HG03103 (cell line): ENCODE measurements around the gene CREB5.
A peak's percentile ranks its signal among the peaks of the same experiment; 100 is the strongest.

Experiments
- ATAC-seq: cut with Tn5 transposase; IDR thresholded peaks from one replicate; pipeline ENCODE4 v1.9.1; 2021; ENCODE audit warnings: low read depth; ENCODE audit not compliant: unreplicated experiment

CREB5 gene

GRCh38 chr7:28832669-28833068, 420.4 kb downstream of the CREB5 start:
- no peak for ATAC-seq

GRCh38 chr7:28835800-28836199, 423.5 kb downstream of the CREB5 start:
- ATAC-seq, result no peak

DNA sequence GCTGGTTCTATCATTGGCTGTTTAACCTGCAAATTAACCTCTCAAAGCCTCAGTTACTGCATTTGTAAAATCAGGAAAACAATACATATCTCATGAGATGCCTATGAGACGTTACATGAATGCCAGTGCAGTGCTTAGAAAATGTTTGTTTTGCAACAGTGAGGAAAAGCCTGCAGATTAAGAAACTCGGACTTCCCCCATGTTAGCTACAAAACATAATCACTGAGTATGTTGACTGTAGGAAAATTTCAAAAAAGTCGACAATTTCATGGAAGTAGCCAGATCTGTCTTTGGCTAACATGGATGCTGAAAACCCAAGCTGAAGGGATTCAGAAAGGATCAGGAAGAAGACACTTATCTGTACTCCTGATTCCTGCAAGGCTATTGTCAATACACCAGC, 424.4 kb downstream of the CREB5 start:
- no peak for ATAC-seq

DNA sequence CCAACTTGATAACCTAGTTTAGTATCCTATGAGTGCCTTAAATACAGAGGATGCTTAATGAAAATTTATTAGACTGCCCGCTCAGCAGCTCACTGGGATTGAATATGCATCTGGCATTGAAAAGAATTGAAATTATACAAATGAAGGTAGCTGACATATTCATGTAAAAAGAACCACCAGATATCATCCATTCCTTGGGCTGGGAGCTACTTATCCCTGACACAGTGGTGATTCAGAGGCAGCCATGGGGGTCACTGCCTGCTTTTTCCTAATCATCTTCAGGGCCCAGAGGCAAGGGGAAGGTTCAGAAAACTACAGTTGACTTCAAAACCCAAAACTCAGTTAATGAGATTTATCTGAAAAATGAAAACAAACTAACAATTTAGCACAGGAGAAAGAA, 424.9 kb downstream of the CREB5 start:
- no peak for ATAC-seq

- ATAC-seq, result no peak
Measured at GRCh38 chr7:28840592-28840995, 428.3 kb downstream of the CREB5 start.

- ATAC-seq, result no peak
Measured at GRCh38 chr7:28841766-28842165, 429.4 kb downstream of the CREB5 start.

DNA sequence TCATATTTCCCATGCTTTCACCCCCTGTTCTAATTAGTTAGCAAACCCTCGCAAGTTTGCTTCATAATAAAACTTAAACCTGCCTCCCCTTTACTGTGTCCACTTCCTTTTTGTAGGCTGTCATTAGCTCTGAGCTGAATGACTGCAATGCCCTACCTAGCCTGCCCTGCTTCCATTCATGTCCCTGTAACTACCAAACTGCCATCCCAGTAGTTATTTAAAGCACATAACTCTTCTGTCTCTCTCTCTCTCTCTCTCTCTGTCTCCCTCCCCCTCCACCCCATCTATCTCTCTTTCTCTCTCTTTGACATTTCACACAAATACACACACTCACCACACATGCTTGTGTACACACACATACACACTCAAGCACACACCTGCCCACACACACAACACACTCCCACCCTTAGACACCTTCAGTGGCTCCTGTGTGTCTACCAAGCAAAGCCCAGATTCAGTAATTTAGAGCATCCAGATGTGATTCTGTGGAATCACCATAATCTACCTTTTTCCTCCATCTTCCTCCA, 430.5 kb downstream of the CREB5 start:
- ATAC-seq, result no peak

- no peak for ATAC-seq
Measured at GRCh38 chr7:28845106-28845505, 432.8 kb downstream of the CREB5 start.

DNA sequence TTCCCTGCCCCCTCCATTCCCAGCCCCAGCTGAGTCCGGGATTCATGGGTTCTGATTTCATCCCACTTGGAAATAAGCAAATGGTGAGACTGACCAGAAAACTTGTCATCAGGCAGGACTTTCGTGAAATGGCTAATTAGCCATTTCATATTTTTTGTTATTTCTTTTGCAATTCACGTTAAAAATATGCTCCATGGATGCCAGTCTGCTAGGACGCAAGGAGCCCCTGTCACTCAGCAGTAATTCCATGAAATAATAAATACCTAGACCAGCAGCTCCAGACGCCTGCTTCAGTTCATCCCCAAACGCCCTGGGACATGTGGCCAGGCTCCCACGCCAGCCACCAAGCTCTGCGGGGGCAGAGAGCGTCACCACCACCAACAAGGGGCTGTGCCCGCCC, 434.9 kb downstream of the CREB5 start:
- ATAC-seq, result no peak

- no peak for ATAC-seq
Measured at GRCh38 chr7:28847681-28848080, 435.4 kb downstream of the CREB5 start.

- no peak for ATAC-seq
Measured at GRCh38 chr7:28848906-28849305, 436.6 kb downstream of the CREB5 start.

GRCh38 chr7:28850699-28851098, 438.4 kb downstream of the CREB5 start:
- no peak for ATAC-seq

DNA sequence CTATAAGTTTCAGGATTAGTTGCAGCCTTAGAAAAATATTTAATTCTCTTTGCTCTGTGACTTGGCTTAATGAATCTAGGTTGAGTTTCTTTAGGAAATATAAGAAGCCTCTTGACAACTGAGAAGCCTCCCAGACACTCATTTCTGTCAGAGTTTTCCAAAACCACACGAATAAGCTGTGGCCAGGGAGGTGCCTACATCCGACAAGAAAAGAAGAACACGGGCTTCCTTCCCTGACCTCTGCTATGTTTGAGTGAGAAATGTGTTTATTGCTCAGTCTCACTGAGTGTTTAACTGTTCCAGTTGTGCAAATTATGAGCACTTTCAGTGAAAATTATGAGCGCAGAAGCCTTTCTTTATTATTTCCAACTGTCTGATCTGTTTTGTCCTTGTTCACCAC, 440.8 kb downstream of the CREB5 start:
- no peak for ATAC-seq

DNA sequence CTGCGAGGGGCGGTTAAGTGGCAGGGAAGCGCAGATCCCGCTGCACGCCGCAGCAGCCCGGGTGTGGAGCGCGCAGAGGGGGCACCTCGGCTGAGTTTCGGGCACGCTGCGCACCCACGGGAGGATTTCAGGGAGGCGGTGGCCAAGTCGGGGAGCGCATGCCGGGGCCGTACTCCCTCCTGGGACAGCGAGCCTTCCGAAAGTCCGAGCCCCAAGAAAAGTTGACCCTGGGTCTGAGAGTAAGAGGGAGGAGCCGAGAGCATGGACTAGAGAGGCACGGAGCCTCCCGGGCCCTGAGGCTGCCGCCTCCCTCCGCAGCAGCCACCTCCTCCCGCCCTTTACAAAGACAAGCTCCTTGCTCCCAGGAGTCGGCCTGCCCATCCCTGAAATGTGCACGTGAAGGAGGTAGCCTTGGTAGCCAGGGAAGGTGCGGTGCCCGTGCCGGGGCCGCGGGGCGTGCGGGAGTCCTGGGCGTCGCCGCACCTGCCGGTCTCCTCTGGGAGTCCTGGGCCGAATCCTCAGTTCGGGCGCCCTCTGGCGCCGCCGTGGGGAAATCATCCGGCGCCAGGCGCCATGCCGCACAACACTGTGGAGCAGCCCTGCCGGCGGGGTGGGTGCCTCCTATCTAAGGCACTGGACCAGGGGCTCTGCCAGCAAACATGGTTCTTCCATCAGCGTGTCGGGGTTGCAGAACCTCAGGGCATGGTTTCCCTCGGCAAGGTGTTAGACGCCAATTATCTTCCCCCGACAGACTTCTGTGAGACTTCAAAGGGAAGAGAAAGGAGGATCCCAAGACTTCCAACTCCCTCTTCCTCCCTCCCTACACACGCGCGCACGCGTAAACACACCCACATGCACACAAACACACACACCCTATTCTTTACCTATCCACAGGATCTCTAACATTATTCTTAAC, 441.8 kb downstream of the CREB5 start:
- ATAC-seq, result peak; percentile 98

DNA sequence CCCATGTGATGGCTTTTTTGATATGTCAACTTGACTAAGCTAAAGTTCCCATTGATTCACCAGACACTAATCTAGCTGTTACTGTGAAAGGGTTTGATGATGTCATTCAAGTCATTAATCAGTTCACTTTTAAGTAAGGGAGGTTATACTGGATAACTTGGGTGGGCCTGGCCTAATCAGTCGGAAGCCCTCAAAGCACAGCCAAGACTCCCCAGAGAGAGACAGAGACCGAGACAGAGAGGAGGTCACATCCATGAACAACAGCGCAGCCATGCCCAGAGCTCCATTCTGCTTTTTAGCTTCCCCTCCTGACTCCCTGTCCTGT, 442.4 kb downstream of the CREB5 start:
- no peak for ATAC-seq

DNA sequence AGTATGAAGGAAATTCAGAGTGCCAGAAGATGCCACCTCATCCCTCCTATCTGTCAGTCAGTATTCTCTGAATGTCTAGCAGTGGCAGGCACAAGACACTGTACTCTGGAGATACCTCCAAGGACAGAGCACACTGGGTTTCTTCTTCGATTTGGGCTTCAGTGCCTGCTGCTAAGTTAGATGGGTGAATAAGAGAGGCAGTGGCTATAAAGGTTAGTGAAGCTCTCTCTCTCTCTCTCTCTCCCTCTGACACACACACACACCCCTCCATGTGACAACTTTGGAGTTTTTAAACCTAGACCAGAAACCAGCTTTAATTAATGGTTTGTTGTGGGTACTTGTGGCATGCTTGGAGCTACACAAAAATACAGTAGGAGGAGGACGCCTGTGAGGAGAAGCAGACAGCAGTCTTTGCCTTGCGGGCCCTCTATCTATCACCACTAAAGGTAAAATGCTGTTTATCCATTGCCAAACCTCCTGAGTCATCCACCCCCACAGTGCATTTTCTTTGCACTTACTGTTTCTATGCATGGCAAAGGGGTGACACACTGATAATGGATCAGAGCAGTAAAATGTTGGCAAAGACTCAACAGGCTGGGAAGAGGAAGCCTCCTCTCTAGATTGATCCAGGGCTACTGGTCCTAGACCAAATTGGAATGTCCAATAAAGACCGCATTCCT, 443.4 kb downstream of the CREB5 start:
- no peak for ATAC-seq

DNA sequence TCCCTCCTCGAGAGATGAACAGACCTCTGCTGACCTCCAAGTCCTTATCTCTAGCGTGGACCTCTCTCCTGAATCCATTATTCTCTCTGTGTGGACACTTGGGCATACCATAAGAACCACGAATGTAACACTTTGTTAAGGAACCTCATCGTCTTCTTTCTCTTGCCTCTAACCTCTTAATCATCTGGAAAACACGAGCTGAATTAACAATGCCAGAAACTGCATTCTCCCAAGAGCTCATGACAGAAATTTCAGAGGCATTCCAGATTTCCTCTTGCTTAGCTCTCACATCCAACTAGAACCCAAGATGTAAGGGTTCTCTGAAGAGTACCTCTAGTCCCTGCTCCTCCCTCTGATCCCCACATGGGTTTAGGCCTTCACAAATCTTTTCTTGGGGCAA, 444.3 kb downstream of the CREB5 start:
- ATAC-seq, result no peak

- ATAC-seq, result no peak
Measured at GRCh38 chr7:28858206-28858605, 445.9 kb downstream of the CREB5 start.

DNA sequence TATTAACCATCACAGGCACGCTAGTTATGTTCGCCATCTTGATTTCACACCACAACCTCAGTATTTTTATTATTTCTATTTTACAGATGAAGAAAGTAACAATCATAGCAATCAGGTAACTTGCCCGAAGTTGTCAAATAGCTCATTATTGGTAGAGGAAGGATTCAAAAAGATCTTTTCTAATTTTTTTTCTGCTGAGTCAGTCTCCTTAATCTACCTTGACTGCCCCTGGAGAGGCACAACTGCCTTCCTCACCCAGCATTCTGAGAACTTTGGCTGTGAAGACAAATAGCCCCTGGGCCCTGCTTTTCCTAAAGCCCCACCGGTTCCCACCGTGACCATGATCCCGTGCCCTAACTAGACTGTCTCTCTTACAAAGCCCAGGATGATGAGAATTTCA, 446.6 kb downstream of the CREB5 start:
- ATAC-seq, result no peak

- ATAC-seq, result no peak
Measured at GRCh38 chr7:28861825-28862224, 449.5 kb downstream of the CREB5 start.

DNA sequence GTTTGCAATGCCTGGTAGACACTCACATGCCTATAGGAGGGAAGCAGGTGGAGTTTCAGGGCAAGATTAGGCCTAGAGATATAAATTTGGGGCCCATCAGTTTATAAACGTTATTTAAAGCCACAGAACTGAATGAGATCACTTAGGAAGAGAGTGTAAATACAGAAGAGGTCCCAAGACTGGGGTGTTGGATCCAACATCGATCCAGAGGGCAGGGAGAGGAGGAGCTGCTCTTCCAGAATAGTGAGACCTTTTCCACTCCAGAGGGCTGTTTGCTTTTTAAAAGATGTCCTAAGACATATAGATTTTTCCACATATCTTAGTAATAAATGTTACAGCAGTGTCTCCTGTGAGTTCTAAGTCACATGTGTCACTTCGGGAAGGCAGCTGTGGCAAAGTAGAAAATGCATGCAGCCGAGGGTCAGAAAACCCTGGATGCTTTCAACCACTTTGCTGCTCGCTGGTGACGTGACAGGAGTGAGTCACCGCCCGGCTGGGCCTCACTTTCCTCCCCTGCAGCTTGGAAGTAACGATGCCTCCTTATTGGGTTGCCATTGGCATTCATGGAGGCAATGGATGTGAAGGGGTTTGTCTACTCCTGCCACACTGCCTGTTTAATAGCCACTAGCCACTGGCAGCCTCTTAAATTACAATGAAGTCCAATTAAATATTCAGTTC, 450.4 kb downstream of the CREB5 start:
- ATAC-seq, result no peak
